Measurements from ENCODE around the gene DZIP1L.

DNA sequence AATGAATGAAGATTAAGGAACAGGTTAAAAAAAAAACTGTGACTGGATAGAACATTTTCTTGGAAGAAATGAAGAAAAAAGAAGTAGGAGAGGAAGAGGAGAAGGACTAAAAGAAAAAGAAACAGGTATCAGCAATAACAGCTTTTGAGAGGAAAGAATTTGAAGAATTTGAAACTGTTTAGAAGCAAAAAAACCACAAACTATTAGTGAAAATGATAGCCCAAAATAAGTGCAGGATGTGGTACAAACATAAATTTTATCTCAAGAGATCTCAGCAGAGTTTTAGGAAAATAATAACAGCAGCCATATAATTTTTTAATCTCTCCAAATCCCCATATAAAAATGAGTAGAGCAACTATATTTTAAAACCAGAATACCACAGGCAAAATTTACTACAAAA, 25.5 kb upstream of the DZIP1L start:
- no peak for TF ChIP-seq EZH2 (IDR thresholded peaks at IDR 0.05; ENCODE audit: borderline replicate concordance, low read depth, low read length, poor library complexity, severe bottlenecking)
- TF ChIP-seq CTCF (conservative IDR thresholded peaks at IDR 0.05; ENCODE audit: low read depth, low read length), result no peak
